ENCODE measurements around the gene TACR2. TPM values are rescaled to one million over a fixed set of nuclear protein-coding genes. Genes with fewer than 3 reads are reported as not detected.

The TACR2 gene
- total and polyA plus RNA-seq, 2 experiments from 2014 or later: not detected

DNA sequence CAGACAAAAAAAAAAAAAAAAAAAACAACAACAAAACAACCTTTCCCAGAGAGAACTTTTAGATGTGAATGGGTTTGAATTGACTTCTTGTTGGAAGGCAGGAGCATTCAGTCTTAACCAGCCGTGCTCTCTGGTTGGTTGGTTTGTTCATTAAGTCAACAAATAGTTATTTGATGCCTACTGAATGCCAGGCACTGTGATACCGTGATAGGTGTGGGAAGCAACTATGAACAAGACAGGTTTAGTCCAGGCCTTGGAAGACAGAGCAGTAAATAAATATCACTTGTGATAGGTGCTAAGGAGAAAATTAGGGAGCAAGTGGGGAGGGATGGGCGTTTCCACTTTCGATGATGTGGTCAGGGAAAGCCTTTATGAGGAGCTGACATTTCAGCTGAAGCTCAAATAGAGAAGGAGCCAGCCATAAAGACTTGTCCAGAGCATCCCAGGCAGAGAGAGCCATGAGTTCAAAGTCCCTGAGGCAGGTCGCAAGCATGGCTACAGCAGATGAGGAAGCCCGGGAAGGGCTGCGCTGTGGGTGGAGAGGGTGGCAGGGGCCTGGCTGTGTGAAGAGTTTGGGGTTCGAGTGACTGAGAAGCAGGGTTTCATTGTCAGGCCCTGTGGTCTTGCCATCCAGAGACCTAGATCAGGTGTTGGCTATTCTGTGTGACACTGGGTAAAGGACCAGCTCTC is 42.5 kb upstream of the TACR2 start:
- no peaks in the 10 kb centered on the region; the same call in 2 of the 3 replicates for H3K36me3 Mint-ChIP-seq (ENCODE audit: low read depth)
- Histone ChIP-seq H3K4me2 (no peak overlapping the region), H3K79me2 (replicated peaks; ENCODE audit: insufficient read depth) (no peaks in the 10 kb centered on the region), H3K9me2 (ENCODE audit: insufficient read depth) (no peaks in the 10 kb centered on the region), H2AFZ (no peak overlapping the region), H3K27ac (ENCODE audit: low read depth) (no peak overlapping the region), H3F3A (replicated peaks; ENCODE audit: low read depth) (no peaks in the 10 kb centered on the region), H3K36me3 (ENCODE audit: insufficient read depth) (no peaks in the 10 kb centered on the region), H3K4me3 (no peak overlapping the region), H3K4me1 (ENCODE audit: insufficient read depth) (no peaks in the 10 kb centered on the region), H4K20me1 (replicated peaks; ENCODE audit: insufficient read depth) (0 out of 2 replicates have a peak, but pooled peaks cover 3% of the 10 kb centered on the region), H3K27me3 (ENCODE audit: insufficient read depth) (no peaks in the 10 kb centered on the region)
- peaks cover 6% of the 10 kb centered on the region for H3K4me1 Mint-ChIP-seq
- no peak for TF ChIP-seq EZH2phosphoT487 (IDR thresholded peaks at IDR 0.05; ENCODE audit: unreplicated experiment)
- no peak for TF ChIP-seq JUNB (IDR thresholded peaks at IDR 0.05; ENCODE audit: unreplicated experiment)
- no peak for TF ChIP-seq POLR2AphosphoS5 (IDR thresholded peaks at IDR 0.05; ENCODE audit: low read depth)
- no peak for TF ChIP-seq EZH2 (IDR thresholded peaks at IDR 0.05; ENCODE audit: low read depth, unreplicated experiment)
- no peak for TF ChIP-seq NANOG (IDR thresholded peaks at IDR 0.05; ENCODE audit: borderline replicate concordance)
- TF ChIP-seq, protein P1, sequence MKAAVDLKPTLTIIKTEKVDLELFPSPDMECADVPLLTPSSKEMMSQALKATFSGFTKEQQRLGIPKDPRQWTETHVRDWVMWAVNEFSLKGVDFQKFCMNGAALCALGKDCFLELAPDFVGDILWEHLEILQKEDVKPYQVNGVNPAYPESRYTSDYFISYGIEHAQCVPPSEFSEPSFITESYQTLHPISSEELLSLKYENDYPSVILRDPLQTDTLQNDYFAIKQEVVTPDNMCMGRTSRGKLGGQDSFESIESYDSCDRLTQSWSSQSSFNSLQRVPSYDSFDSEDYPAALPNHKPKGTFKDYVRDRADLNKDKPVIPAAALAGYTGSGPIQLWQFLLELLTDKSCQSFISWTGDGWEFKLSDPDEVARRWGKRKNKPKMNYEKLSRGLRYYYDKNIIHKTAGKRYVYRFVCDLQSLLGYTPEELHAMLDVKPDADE (IDR thresholded peaks at IDR 0.05): no peak
- no peak overlapping the region for H3K27ac Mint-ChIP-seq
- DNase-seq (ENCODE audit: low spot score): no peak
- no peak overlapping the region for H3K4me3 Mint-ChIP-seq
- no peaks in the 10 kb centered on the region for H3K9me3 Mint-ChIP-seq
- peaks cover 5% of the 10 kb centered on the region for H3K27me3 Mint-ChIP-seq (ENCODE audit: insufficient read depth, low read depth, poor library complexity)
- no peak for ATAC-seq

DNA sequence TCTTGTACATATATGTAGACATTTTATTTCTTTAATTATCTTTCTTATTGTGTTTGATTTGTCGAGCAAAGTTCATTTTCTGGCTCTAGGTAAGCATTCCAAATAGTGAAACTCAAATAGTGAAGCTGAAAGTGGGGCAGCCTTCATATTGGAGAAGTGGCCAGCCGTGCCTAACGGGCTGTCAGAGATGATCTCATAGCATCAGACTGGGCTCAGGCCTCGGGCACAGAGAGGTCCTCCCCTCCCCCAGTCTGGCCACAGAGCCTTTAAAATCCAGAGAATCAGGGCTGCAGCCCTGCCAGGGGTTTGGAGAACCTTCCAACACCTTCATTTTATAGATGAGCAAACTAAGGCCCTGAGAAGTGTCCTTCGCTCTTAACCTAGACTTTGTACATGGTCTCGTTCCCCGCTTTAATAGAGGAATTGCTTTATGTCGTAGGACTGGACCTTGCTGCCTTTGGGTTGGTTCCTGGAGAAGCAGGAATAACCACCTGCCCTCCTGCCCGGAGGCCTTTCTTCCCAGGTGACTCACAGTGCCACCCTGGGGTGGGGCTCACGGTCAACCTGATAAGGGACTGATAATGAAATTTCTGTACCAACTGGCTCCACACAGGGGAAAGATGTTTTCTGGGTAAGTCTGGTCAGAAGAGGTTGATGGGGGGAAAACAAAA is 41.8 kb upstream of the TACR2 start:
- Mint-ChIP-seq H3K9me3 (no peaks in the 10 kb centered on the region), H3K4me1 (peaks cover 6% of the 10 kb centered on the region), H3K36me3 (ENCODE audit: low read depth) (no peaks in the 10 kb centered on the region; the same call in 2 of the 3 replicates), H3K27me3 (ENCODE audit: insufficient read depth, low read depth, poor library complexity) (peaks cover 5% of the 10 kb centered on the region), H3K27ac (no peak overlapping the region), H3K4me3 (no peak overlapping the region)
- Histone ChIP-seq H4K20me1 (replicated peaks; ENCODE audit: insufficient read depth) (0 out of 2 replicates have a peak, but pooled peaks cover 3% of the 10 kb centered on the region), H3K27me3 (ENCODE audit: insufficient read depth) (peaks cover 3% of the 10 kb centered on the region), H3K27ac (ENCODE audit: low read depth) (no peak overlapping the region), H3K79me2 (replicated peaks; ENCODE audit: insufficient read depth) (no peaks in the 10 kb centered on the region), H3K9me2 (ENCODE audit: insufficient read depth) (no peaks in the 10 kb centered on the region), H3K4me1 (ENCODE audit: insufficient read depth) (no peaks in the 10 kb centered on the region), H2AFZ (no peak overlapping the region), H3K4me3 (no peak overlapping the region), H3K4me2 (no peak overlapping the region), H3F3A (replicated peaks; ENCODE audit: low read depth) (no peaks in the 10 kb centered on the region), H3K36me3 (ENCODE audit: insufficient read depth) (no peaks in the 10 kb centered on the region)
- no peak for DNase-seq (ENCODE audit: low spot score)
- no peak for ATAC-seq
- TF ChIP-seq JUNB (IDR thresholded peaks at IDR 0.05; ENCODE audit: unreplicated experiment): no peak
- no peak for TF ChIP-seq EZH2phosphoT487 (IDR thresholded peaks at IDR 0.05; ENCODE audit: unreplicated experiment)
- TF ChIP-seq, protein P2, sequence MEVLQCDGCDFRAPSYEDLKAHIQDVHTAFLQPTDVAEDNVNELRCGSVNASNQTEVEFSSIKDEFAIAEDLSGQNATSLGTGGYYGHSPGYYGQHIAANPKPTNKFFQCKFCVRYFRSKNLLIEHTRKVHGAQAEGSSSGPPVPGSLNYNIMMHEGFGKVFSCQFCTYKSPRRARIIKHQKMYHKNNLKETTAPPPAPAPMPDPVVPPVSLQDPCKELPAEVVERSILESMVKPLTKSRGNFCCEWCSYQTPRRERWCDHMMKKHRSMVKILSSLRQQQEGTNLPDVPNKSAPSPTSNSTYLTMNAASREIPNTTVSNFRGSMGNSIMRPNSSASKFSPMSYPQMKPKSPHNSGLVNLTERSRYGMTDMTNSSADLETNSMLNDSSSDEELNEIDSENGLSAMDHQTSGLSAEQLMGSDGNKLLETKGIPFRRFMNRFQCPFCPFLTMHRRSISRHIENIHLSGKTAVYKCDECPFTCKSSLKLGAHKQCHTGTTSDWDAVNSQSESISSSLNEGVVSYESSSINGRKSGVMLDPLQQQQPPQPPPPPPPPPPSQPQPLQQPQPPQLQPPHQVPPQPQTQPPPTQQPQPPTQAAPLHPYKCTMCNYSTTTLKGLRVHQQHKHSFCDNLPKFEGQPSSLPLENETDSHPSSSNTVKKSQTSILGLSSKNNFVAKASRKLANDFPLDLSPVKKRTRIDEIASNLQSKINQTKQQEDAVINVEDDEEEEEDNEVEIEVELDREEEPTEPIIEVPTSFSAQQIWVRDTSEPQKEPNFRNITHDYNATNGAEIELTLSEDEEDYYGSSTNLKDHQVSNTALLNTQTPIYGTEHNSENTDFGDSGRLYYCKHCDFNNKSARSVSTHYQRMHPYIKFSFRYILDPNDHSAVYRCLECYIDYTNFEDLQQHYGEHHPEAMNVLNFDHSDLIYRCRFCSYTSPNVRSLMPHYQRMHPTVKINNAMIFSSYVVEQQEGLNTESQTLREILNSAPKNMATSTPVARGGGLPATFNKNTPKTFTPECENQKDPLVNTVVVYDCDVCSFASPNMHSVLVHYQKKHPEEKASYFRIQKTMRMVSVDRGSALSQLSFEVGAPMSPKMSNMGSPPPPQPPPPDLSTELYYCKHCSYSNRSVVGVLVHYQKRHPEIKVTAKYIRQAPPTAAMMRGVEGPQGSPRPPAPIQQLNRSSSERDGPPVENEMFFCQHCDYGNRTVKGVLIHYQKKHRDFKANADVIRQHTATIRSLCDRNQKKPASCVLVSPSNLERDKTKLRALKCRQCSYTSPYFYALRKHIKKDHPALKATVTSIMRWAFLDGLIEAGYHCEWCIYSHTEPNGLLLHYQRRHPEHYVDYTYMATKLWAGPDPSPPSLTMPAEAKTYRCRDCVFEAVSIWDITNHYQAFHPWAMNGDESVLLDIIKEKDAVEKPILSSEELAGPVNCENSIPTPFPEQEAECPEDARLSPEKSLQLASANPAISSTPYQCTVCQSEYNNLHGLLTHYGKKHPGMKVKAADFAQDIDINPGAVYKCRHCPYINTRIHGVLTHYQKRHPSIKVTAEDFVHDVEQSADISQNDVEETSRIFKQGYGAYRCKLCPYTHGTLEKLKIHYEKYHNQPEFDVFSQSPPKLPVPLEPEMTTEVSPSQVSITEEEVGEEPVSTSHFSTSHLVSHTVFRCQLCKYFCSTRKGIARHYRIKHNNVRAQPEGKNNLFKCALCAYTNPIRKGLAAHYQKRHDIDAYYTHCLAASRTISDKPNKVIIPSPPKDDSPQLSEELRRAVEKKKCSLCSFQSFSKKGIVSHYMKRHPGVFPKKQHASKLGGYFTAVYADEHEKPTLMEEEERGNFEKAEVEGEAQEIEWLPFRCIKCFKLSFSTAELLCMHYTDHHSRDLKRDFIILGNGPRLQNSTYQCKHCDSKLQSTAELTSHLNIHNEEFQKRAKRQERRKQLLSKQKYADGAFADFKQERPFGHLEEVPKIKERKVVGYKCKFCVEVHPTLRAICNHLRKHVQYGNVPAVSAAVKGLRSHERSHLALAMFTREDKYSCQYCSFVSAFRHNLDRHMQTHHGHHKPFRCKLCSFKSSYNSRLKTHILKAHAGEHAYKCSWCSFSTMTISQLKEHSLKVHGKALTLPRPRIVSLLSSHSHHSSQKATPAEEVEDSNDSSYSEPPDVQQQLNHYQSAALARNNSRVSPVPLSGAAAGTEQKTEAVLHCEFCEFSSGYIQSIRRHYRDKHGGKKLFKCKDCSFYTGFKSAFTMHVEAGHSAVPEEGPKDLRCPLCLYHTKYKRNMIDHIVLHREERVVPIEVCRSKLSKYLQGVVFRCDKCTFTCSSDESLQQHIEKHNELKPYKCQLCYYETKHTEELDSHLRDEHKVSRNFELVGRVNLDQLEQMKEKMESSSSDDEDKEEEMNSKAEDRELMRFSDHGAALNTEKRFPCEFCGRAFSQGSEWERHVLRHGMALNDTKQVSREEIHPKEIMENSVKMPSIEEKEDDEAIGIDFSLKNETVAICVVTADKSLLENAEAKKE (CRISPR knock-in tag; IDR thresholded peaks at IDR 0.05): no peak
- TF ChIP-seq REST (IDR thresholded peaks at IDR 0.05; ENCODE audit: unreplicated experiment): no peak
- TF ChIP-seq EZH2 (IDR thresholded peaks at IDR 0.05; ENCODE audit: low read depth, unreplicated experiment): no peak
- no peak for TF ChIP-seq POLR2AphosphoS5 (IDR thresholded peaks at IDR 0.05; ENCODE audit: low read depth)
- TF ChIP-seq NANOG (IDR thresholded peaks at IDR 0.05; ENCODE audit: borderline replicate concordance): no peak

Data from GM23338 (cell line).